HCT116 (cell line): ENCODE measurements around the gene SH2B3. TPM values are rescaled to one million over a fixed set of nuclear protein-coding genes. Genes with fewer than 3 reads are reported as not detected.
A peak's percentile ranks its signal among the peaks of the same experiment; 100 is the strongest.

Experiments
- ATAC-seq: fragments of 200-7000 bp; cut with Tn5 transposase; 2 replicates; pipeline ENCODE4 v1.9.1; 2020; ENCODE audit warnings: mild to moderate bottlenecking, moderate library complexity
- BruUV-seq: library from RNA; stranded (reverse); fragments of 400-500 nt; replicated peaks from 2 replicates; lab custom pipeline; 2021; lab: Mats Ljungman, UMichigan
- CTCF ChIA-PET: fragments of 300-600 bp; sonication (Branson Sonifier 250); formaldehyde crosslinking; loops from one replicate; lab custom pipeline; 2021; ENCODE audit warnings: antibody characterized with exemption; lab: Charles Lee
- POLR2A ChIA-PET: fragments of 300-600, 350-600 bp; sonication (Branson Sonifier 250); formaldehyde crosslinking; loops from one replicate; lab custom pipeline; 2021; ENCODE audit warnings: antibody characterized with exemption; lab: Charles Lee
- RAD21 ChIA-PET, 2 experiments: fragments of 300-600 bp; sonication (Branson Sonifier 250); formaldehyde crosslinking; loops; one replicate each; lab custom pipeline; 2023; ENCODE audit warnings: low total read pairs in 2 of 2; ENCODE audit not compliant: uncharacterized antibody in 2 of 2, unreplicated experiment in 2 of 2, low non-redundant PET in 1 of 2; lab: Charles Lee
- DNase-seq: peaks from one replicate; pipeline ENCODE4 v3.0.0-alpha.2; 2010; ENCODE audit warnings: low read depth, low spot score
- H2AFZ ChIP-seq: fragments of 200-600 bp; shearing (Covaris generic), sonication (generic); 2 replicates; pipeline ENCODE4 v1.6.1; 2017; ENCODE audit warnings: low read depth, mixed run types, mixed read lengths, antibody characterized with exemption, low read length; ENCODE audit not compliant: poor library complexity, severe bottlenecking
- H3K27ac ChIP-seq: 2 replicates; pipeline ENCODE4 v1.5.1; 2012; ENCODE audit warnings: low read depth, low read length
- H3K27me3 ChIP-seq: fragments of 200-600 bp; sonication (generic); 2 replicates; pipeline ENCODE4 v1.6.1; 2016; ENCODE audit warnings: mixed run types, low read length, mixed read lengths; ENCODE audit not compliant: insufficient read depth
- H3K36me3 ChIP-seq, 2 experiments: fragments of 200-500 bp in 1 of 2; fragments of 200-600 bp in 1 of 2; sonication (Bioruptor generic) in 1 of 2; sonication (generic) in 1 of 2; 2 replicates each; pipeline versions ENCODE4 v1.5.1 to v1.6.1; 2014 to 2016; ENCODE audit warnings: low read length in 2 of 2, inconsistent platforms in 1 of 2, mixed read lengths in 1 of 2, mixed run types in 1 of 2; ENCODE audit not compliant: insufficient read depth in 2 of 2, control insufficient read depth in 1 of 2
- H3K4me1 ChIP-seq, 2 experiments: fragments of 200-600 bp in 1 of 2; sonication (generic) in 1 of 2; 2 replicates each; pipeline versions ENCODE4 v1.5.1 to v1.6.1; 2012 to 2017; ENCODE audit warnings: low read length in 2 of 2, inconsistent platforms in 1 of 2, mild to moderate bottlenecking in 1 of 2, mixed read lengths in 1 of 2, mixed run types in 1 of 2, moderate library complexity in 1 of 2; ENCODE audit not compliant: insufficient read depth in 2 of 2, control insufficient read depth in 1 of 2
- H3K4me2 ChIP-seq: fragments of 200-600 bp; sonication (generic); 2 replicates; pipeline ENCODE4 v1.6.1; 2017; ENCODE audit warnings: mixed run types, low read length, mixed read lengths
- H3K4me3 ChIP-seq, 2 experiments: fragments of 200-600 bp in 1 of 2; sonication (generic) in 1 of 2; replicated peaks in 1 of 2; 2 replicates each; pipeline ENCODE4 v1.5.1; 2011 to 2016; ENCODE audit warnings: low read length in 2 of 2, control low read depth in 1 of 2, low read depth in 1 of 2, mild to moderate bottlenecking in 1 of 2, mixed read lengths in 1 of 2, mixed run types in 1 of 2
- H3K79me2 ChIP-seq: fragments of 200-600 bp; sonication (generic); 2 replicates; pipeline ENCODE4 v1.6.1; 2017; ENCODE audit warnings: mild to moderate bottlenecking, mixed run types, low read length, moderate library complexity, mixed read lengths; ENCODE audit not compliant: insufficient read depth
- H3K9ac ChIP-seq: fragments of 200-600 bp; sonication (generic); 2 replicates; pipeline ENCODE4 v1.6.1; 2016; ENCODE audit warnings: low read length, mixed read lengths
- H3K9me2 ChIP-seq: fragments of 200-600 bp; sonication (generic), shearing (Covaris generic); 2 replicates; pipeline ENCODE4 v1.6.1; 2017; ENCODE audit warnings: mixed run types, mild to moderate bottlenecking, moderate library complexity; ENCODE audit not compliant: insufficient read depth
- H3K9me3 ChIP-seq, 2 experiments: fragments of 200-500 bp in 1 of 2; fragments of 200-600 bp in 1 of 2; sonication (Bioruptor generic) in 1 of 2; sonication (generic) in 1 of 2; 2 replicates each; pipeline ENCODE4 v1.6.1; 2014 to 2017; ENCODE audit warnings: low read length in 2 of 2, mixed read lengths in 2 of 2, inconsistent platforms in 1 of 2, low read depth in 1 of 2, mild to moderate bottlenecking in 1 of 2, mixed run types in 1 of 2, moderate library complexity in 1 of 2; ENCODE audit not compliant: control insufficient read depth in 1 of 2, insufficient read depth in 1 of 2
- H4K20me1 ChIP-seq: fragments of 200-600 bp; sonication (generic), shearing (Covaris generic); 2 replicates; pipeline ENCODE4 v1.6.1; 2017; ENCODE audit warnings: mixed run types, mild to moderate bottlenecking, moderate library complexity; ENCODE audit not compliant: insufficient read depth
- CEBPB ChIP-seq: IDR thresholded peaks from 2 replicates; pipeline ENCODE4 v1.6.1; 2012; ENCODE audit warnings: low read depth
- CTCF ChIP-seq, 3 experiments: fragments of 200-600 bp in 1 of 3; sonication (generic) in 1 of 3; IDR thresholded peaks in 2 of 3; conservative IDR thresholded peaks in 1 of 3; 2 replicates each; pipeline ENCODE4 v1.5.1; 2012 to 2017; ENCODE audit warnings: low read depth in 2 of 3, low read length in 2 of 3, antibody characterized with exemption in 1 of 3, borderline replicate concordance in 1 of 3, control low read depth in 1 of 3, mild to moderate bottlenecking in 1 of 3, mixed read lengths in 1 of 3, mixed run types in 1 of 3, moderate library complexity in 1 of 3; ENCODE audit not compliant: insufficient read depth in 1 of 3
- EGR1 ChIP-seq: IDR thresholded peaks from 2 replicates; pipeline ENCODE4 v1.6.1; 2012; ENCODE audit warnings: low read depth
- JUND ChIP-seq: IDR thresholded peaks from 2 replicates; pipeline ENCODE4 v1.6.1; 2012
- MAX ChIP-seq: IDR thresholded peaks from 2 replicates; pipeline ENCODE4 v1.6.1; 2012
- RAD21 ChIP-seq: IDR thresholded peaks from 2 replicates; pipeline ENCODE4 v1.6.1; 2012; ENCODE audit warnings: low read depth, mild to moderate bottlenecking
- REST ChIP-seq: IDR thresholded peaks from 2 replicates; pipeline ENCODE4 v1.6.1; 2012; ENCODE audit warnings: low read depth
- intact Hi-C: fragments of 100-400 bp; cut with micrococcal nuclease; formaldehyde crosslinking; loops from 2 replicates; pipeline ENCODE4 v1.10.0; 2022
- total RNA-seq: library from RNA; stranded (reverse); gene quantifications from one replicate; pipeline ENCODE4 v1.2.1, GENCODE V29; 2021; ENCODE audit not compliant: unreplicated experiment

The SH2B3 gene
- total RNA-seq, 1 experiment from 2014 or later, result 17.3 TPM

- ChIA-PET CTCF (interaction anchor here (1.3 kb wide), 1 partner anchor 19 kb away, joined by 3 read pairs; no protein-coding TSS in a partner anchor), RAD21 (no interaction called here)
- no peaks in the 10 kb centered on the region for H3K9me2 ChIP-seq
Measured at GRCh38 chr12:111471236-111471635, 65.5 kb downstream of the SH2B3 start.

DNA sequence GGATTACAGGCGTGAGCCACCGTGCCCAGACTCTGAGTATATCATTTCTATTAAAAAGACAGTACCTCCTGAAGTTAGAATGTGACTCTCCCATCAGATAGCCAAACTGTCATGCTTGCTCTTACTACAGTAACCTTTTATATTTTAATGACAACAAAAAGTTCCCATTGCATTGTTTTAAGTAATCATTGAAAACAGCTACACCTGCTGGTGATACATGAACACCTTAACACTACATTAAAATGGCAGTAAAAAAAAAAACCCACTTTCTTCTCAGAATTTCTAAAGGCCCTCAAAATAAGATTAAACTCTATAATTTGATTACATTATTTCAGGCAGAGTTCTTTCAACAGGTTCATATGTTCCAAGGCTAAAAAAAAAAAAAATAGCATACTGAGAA lies 76.7 kb downstream of the SH2B3 start:
- H3K36me3 ChIP-seq, result peaks cover 11 to 29% of the 10 kb centered on the region in 2 experiments
- H3K9me3 ChIP-seq, result no peaks in the 10 kb centered on the region
- RAD21 ChIA-PET, result no interaction called here
- no TSS peak for BruUV-seq
- H3K79me2 ChIP-seq, result peaks cover 2% of the 10 kb centered on the region; the same call in 1 of the 2 replicates
- H2AFZ ChIP-seq, result no peak overlapping the region
- POLR2A ChIA-PET, result no interaction called here
- no peaks in the 10 kb centered on the region for H3K4me1 ChIP-seq
- H3K9me2 ChIP-seq, result no peaks in the 10 kb centered on the region
- TF ChIP-seq CEBPB (no peak), CTCF (IDR thresholded peaks at IDR 0.05 in 2 of 3, conservative IDR thresholded peaks at IDR 0.05 in 1 of 3; ENCODE audit: borderline replicate concordance in 1 of 3, insufficient read depth in 1 of 3, low read depth in 2 of 3, low read length in 2 of 3) (peak; percentile 10 to 47 (median 21); a peak in 2 of 6 replicates), JUND (no peak), RAD21 (peak; percentile 22; the same call in 1 of the 2 replicates), REST (no peak), MAX (no peak)
- H4K20me1 ChIP-seq, result no peaks in the 10 kb centered on the region; the same call in 1 of the 2 replicates
- H3K4me3 ChIP-seq, result no peak overlapping the region
- CTCF ChIA-PET, result interaction anchor here (1.0 to 1.3 kb wide), 2 partner anchors 30 to 85 kb away, joined by 3 to 4 read pairs; no protein-coding TSS in a partner anchor
- no peak overlapping the region for H3K27ac ChIP-seq
- intact Hi-C loops, result loop anchor here (10.0 kb wide), 1 partner anchor 192 kb away; no protein-coding TSS in a partner anchor
- peak; percentile 46; the same call in 1 of the 2 replicates for ATAC-seq
- H3K27me3 ChIP-seq, result no peaks in the 10 kb centered on the region
- H3K4me2 ChIP-seq, result no peak overlapping the region
- DNase-seq, result no peak
- H3K9ac ChIP-seq, result no peak overlapping the region

More at GRCh38 chr12:111471236-111471635, 65.5 kb downstream of the SH2B3 start:
- intact Hi-C loops, result no loop called here
- Histone ChIP-seq H2AFZ (no peak overlapping the region), H3K9me3 (no peaks in the 10 kb centered on the region), H3K9ac (no peak overlapping the region), H3K27me3 (no peaks in the 10 kb centered on the region), H3K4me2 (no peak overlapping the region), H3K36me3 (peaks cover 12 to 32% of the 10 kb centered on the region in 2 experiments), H3K4me3 (no peak overlapping the region), H4K20me1 (no peaks in the 10 kb centered on the region), H3K27ac (no peak overlapping the region), H3K4me1 (no peaks in the 10 kb centered on the region), H3K79me2 (no peaks in the 10 kb centered on the region; the same call in 1 of the 2 replicates)
- no peak for TF ChIP-seq EGR1
- no peak for DNase-seq
- ATAC-seq, result no peak
- POLR2A ChIA-PET, result no interaction called here
- no TSS peak for BruUV-seq
